HepG2 (cell line): Measurements from ENCODE around the gene ELP2. TPM values are rescaled to one million over a fixed set of nuclear protein-coding genes. Genes with fewer than 3 reads are reported as not detected.

Experiments used
- CBFB ChIP-seq: sonication (generic); formaldehyde crosslinking; IDR thresholded peaks from 2 replicates; pipeline ENCODE4 v1.4.0; 2020; ENCODE audit warnings: missing genetic modification reagents
- CENPX ChIP-seq: sonication (generic); formaldehyde crosslinking; IDR thresholded peaks from 2 replicates; pipeline ENCODE4 v1.9.0; 2021; ENCODE audit warnings: mild to moderate bottlenecking, missing genetic modification reagents, moderate library complexity
- CREB3 ChIP-seq: sonication (generic); formaldehyde crosslinking; IDR thresholded peaks from 2 replicates; pipeline ENCODE4 v1.5.0; 2020; ENCODE audit warnings: missing genetic modification reagents
- ETV6 ChIP-seq: sonication (generic); formaldehyde crosslinking; conservative IDR thresholded peaks from 2 replicates; pipeline ENCODE4 v1.4.0; 2020; ENCODE audit warnings: missing genetic modification reagents
- EZH2 ChIP-seq: conservative IDR thresholded peaks from 2 replicates; pipeline ENCODE4 v1.6.1; 2012; ENCODE audit warnings: mild to moderate bottlenecking, low read depth, low read length, moderate library complexity
- GABPA ChIP-seq, 2 experiments: IDR thresholded peaks; 2 replicates each; pipeline ENCODE4 v1.6.1; 2011 to 2016; ENCODE audit warnings: low read depth in 2 of 2, low read length in 1 of 2, missing biosample characterization in 1 of 2, missing genetic modification characterization in 1 of 2
- HNF4G ChIP-seq, 2 experiments: sonication (generic) in 1 of 2; formaldehyde crosslinking in 1 of 2; IDR thresholded peaks; 2 replicates each; pipeline versions ENCODE4 v1.4.0 to v1.6.1; 2011 to 2020; ENCODE audit warnings: borderline replicate concordance in 2 of 2, low read depth in 2 of 2, mild to moderate bottlenecking in 2 of 2, low read length in 1 of 2, missing genetic modification reagents in 1 of 2, moderate library complexity in 1 of 2
- JUND ChIP-seq: sonication (generic); formaldehyde crosslinking; IDR thresholded peaks from 2 replicates; pipeline ENCODE4 v1.8.0; 2022; ENCODE audit warnings: mild to moderate bottlenecking, missing genetic modification reagents
- MXD1 ChIP-seq: sonication (generic); formaldehyde crosslinking; IDR thresholded peaks from 2 replicates; pipeline ENCODE4 v1.4.0; 2020; ENCODE audit warnings: mild to moderate bottlenecking, missing genetic modification reagents
- PATZ1 ChIP-seq: sonication (generic); formaldehyde crosslinking; IDR thresholded peaks from 2 replicates; pipeline ENCODE4 v1.4.0; 2020; ENCODE audit warnings: missing genetic modification reagents
- PCBP1 ChIP-seq: fragments of 200-400 bp; formaldehyde crosslinking; IDR thresholded peaks from 2 replicates; pipeline ENCODE4 v1.6.1; 2017; ENCODE audit warnings: mild to moderate bottlenecking, low read depth, low read length, borderline replicate concordance
- SMARCC2 ChIP-seq: fragments of 450-650 bp; IDR thresholded peaks from 2 replicates; pipeline ENCODE4 v1.6.1; 2017; ENCODE audit warnings: antibody characterized with exemption, mild to moderate bottlenecking
- SPEN ChIP-seq: sonication (generic); formaldehyde crosslinking; IDR thresholded peaks from 2 replicates; pipeline ENCODE4 v1.5.1; 2020; ENCODE audit warnings: low read depth, mild to moderate bottlenecking, missing genetic modification reagents
- ZBTB21 ChIP-seq: sonication (generic); formaldehyde crosslinking; IDR thresholded peaks from 2 replicates; pipeline ENCODE4 v1.4.0; 2020; ENCODE audit warnings: missing genetic modification reagents
- ZBTB34 ChIP-seq: sonication (generic); formaldehyde crosslinking; IDR thresholded peaks from 2 replicates; pipeline ENCODE4 v1.8.0; 2022; ENCODE audit warnings: mild to moderate bottlenecking, missing genetic modification reagents
- ZBTB38 ChIP-seq: sonication (generic); formaldehyde crosslinking; IDR thresholded peaks from 2 replicates; pipeline ENCODE4 v1.5.1; 2020; ENCODE audit warnings: mild to moderate bottlenecking, missing genetic modification reagents
- ZBTB7A ChIP-seq: sonication (generic); formaldehyde crosslinking; IDR thresholded peaks from 2 replicates; pipeline ENCODE4 v1.8.0; 2022; ENCODE audit warnings: mild to moderate bottlenecking, missing genetic modification reagents
- ZEB1 ChIP-seq: IDR thresholded peaks from 2 replicates; pipeline ENCODE4 v1.6.1; 2012; ENCODE audit warnings: mild to moderate bottlenecking, low read depth, inconsistent platforms; ENCODE audit not compliant: insufficient replicate concordance
- ZNF224 ChIP-seq: sonication (generic); formaldehyde crosslinking; IDR thresholded peaks from 2 replicates; pipeline ENCODE4 v1.5.0; 2020; ENCODE audit warnings: mild to moderate bottlenecking, missing genetic modification reagents
- ZNF234 ChIP-seq: sonication (generic); formaldehyde crosslinking; conservative IDR thresholded peaks from 2 replicates; pipeline ENCODE4 v1.5.1; 2020; ENCODE audit warnings: mild to moderate bottlenecking, missing genetic modification reagents
- ZNF282 ChIP-seq: fragments of 450-650 bp; IDR thresholded peaks from 2 replicates; pipeline ENCODE4 v1.6.1; 2018; ENCODE audit not compliant: partially characterized antibody
- ZNF761 ChIP-seq: sonication (generic); formaldehyde crosslinking; conservative IDR thresholded peaks from 2 replicates; pipeline ENCODE4 v1.4.0; 2020; ENCODE audit warnings: mild to moderate bottlenecking, missing genetic modification reagents
- ZNF782 ChIP-seq: sonication (generic); formaldehyde crosslinking; IDR thresholded peaks from 2 replicates; pipeline ENCODE4 v1.4.0; 2020; ENCODE audit warnings: missing genetic modification reagents, mild to moderate bottlenecking, borderline replicate concordance
- ZSCAN30 ChIP-seq: sonication (generic); formaldehyde crosslinking; IDR thresholded peaks from 2 replicates; pipeline ENCODE4 v1.5.0; 2020; ENCODE audit warnings: mild to moderate bottlenecking, missing genetic modification reagents
- polyA plus RNA-seq, 8 experiments: library from polyadenylated mRNA; depleted of rRNA in 3 of 8; stranded (reverse) in 7 of 8; unstranded in 1 of 8; fragments of >200 nt; fragmentation: Illumina TruSeq in 4 of 8; extraction: Trizol in 4 of 8; gene quantifications; 2 replicates each; pipeline versions ENCODE4 v1.2.1 to v1.2.3, GENCODE V29; 2011 to 2016; ENCODE audit warnings: low read depth in 4 of 8, missing spikeins in 1 of 8, mixed read lengths in 1 of 8; ENCODE audit not compliant: insufficient read depth in 1 of 8
- total RNA-seq, 5 experiments: library from RNA; depleted of rRNA; stranded (reverse); fragments of >200 nt; fragmentation: Illumina TruSeq; extraction: Trizol; gene quantifications; 2 replicates each; pipeline ENCODE4 v1.2.3, GENCODE V29; 2016; ENCODE audit warnings: low read depth in 1 of 5

Gene ELP2
- total and polyA plus RNA-seq, 2 of the 13 experiments (the other 11 are each of a cell fraction or from before 2014, with no cell fraction given) = 98.7 to 100 TPM

GRCh38 chr18:36186461-36187192, 56.9 kb downstream of the ELP2 start (continued):
- TF ChIP-seq ZBTB34 (CRISPR knock-in tag) = no peak
- TF ChIP-seq SMARCC2 = no peak
- no peak; the same call in 1 of the 2 replicates for TF ChIP-seq SPEN (CRISPR knock-in tag)
- TF ChIP-seq ZNF782 (CRISPR knock-in tag) = no peak
- no peak for TF ChIP-seq ZBTB21 (CRISPR knock-in tag)
- no peak for TF ChIP-seq CENPX (CRISPR knock-in tag)
- no peak for TF ChIP-seq ZNF234 (CRISPR knock-in tag)
- TF ChIP-seq PATZ1 (CRISPR knock-in tag) = 0 out of 2 replicates have a peak, but pooled peaks have one; percentile 7
- no peak for TF ChIP-seq ZNF761 (CRISPR knock-in tag)
- no peak for TF ChIP-seq ZSCAN30
- 0 out of 2 replicates have a peak, but pooled peaks have one; percentile 1 for TF ChIP-seq ZBTB38 (CRISPR knock-in tag)
- 0 out of 2 replicates have a peak, but pooled peaks have one; percentile 13 for TF ChIP-seq PCBP1
- TF ChIP-seq CREB3 (CRISPR knock-in tag) = no peak
- no peak for TF ChIP-seq ZNF282
- no peak for TF ChIP-seq HNF4G (IDR thresholded peaks at IDR 0.05; ENCODE audit: borderline replicate concordance, low read depth, low read length)
- TF ChIP-seq HNF4G (CRISPR knock-in tag; IDR thresholded peaks at IDR 0.05; ENCODE audit: borderline replicate concordance, low read depth) = no peak
- TF ChIP-seq EZH2 = no peak
- peak; percentile 22; the same call in 1 of the 2 replicates for TF ChIP-seq MXD1 (CRISPR knock-in tag)
- 0 out of 2 replicates have a peak, but pooled peaks have one; percentile 11 for TF ChIP-seq GABPA (IDR thresholded peaks at IDR 0.05; ENCODE audit: low read depth, low read length)
- 0 out of 2 replicates have a peak, but pooled peaks have one; percentile 8 for TF ChIP-seq GABPA (CRISPR knock-in tag; IDR thresholded peaks at IDR 0.05; ENCODE audit: low read depth)
- no peak for TF ChIP-seq JUND (CRISPR knock-in tag)
- no peak for TF ChIP-seq ETV6 (CRISPR knock-in tag)
- TF ChIP-seq CBFB (CRISPR knock-in tag) = no peak
- no peak for TF ChIP-seq ZNF224
- TF ChIP-seq ZBTB7A (CRISPR knock-in tag) = no peak
- peak; percentile 40 for TF ChIP-seq ZEB1
